HG03439 (cell line): ENCODE results near the gene HSFX1.

Experiments
- ATAC-seq: cut with Tn5 transposase; IDR thresholded peaks from one replicate; pipeline ENCODE4 v1.9.1; 2021; ENCODE audit warnings: mild to moderate bottlenecking, moderate library complexity; ENCODE audit not compliant: unreplicated experiment

The HSFX1 gene

GRCh38 chrX:149803458-149804062 lies 29.7 kb downstream of the HSFX1 start:
- ATAC-seq: no peak

GRCh38 chrX:149804102-149804501 lies 30.2 kb downstream of the HSFX1 start:
- no peak for ATAC-seq

- no peak for ATAC-seq
These were observed 34.0 kb downstream of the HSFX1 start for GRCh38 chrX:149807747-149808458.

- ATAC-seq: no peak
These were observed 44.8 kb downstream of the HSFX1 start for GRCh38 chrX:149818652-149819051.

GRCh38 chrX:149819371-149819770 lies 45.5 kb downstream of the HSFX1 start:
- no peak for ATAC-seq

GRCh38 chrX:149825424-149825823 lies 51.6 kb downstream of the HSFX1 start:
- no peak for ATAC-seq
